Measurements from ENCODE around the gene SNX10. TPM values are rescaled to one million over a fixed set of nuclear protein-coding genes. Genes with fewer than 3 reads are reported as not detected.
A peak's percentile ranks its signal among the peaks of the same experiment; 100 is the strongest.

SNX10 gene
- total RNA-seq, 2 donors from 2014 or later: 13.2 to 19.3 TPM

DNA sequence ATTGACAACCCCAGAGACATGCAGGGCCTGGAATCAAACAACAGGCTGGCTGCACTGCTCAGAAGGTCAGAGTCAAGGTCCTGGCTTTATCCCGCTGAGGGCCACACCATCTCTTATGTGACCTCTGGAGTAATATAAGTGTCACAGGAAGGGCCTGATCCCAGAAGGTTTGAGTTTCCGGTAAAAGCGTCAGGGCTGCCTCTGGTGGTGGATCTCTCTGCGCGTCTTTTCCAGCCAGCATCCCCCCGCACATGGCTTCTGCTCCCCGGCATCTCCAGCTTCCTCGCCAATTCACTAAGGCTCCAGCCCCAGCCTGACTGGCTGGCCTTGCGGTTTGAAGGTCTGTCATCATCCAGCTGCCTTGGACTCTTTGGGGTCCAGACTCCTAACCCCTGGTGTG is 54.2 kb downstream of the SNX10 start:
- Histone ChIP-seq H3K4me1 (ENCODE audit: control insufficient read depth, insufficient read depth, low read length) (peaks cover 7% of the 10 kb centered on the region), H3K9me3 (ENCODE audit: control insufficient read depth, low read length) (no peaks in the 10 kb centered on the region), H3K4me3 (ENCODE audit: low read length) (no peak overlapping the region), H3K27ac (ENCODE audit: low read depth, low read length) (no peak overlapping the region), H3K27me3 (ENCODE audit: control insufficient read depth, insufficient read depth, low read length, poor library complexity, severe bottlenecking) (no peaks in the 10 kb centered on the region), H3K9ac (ENCODE audit: extremely low read depth, low read length, poor library complexity, severe bottlenecking) (no peak overlapping the region), H3K36me3 (ENCODE audit: control insufficient read depth, insufficient read depth, low read length) (no peaks in the 10 kb centered on the region)
- 90% methylated on average over 5 to 9 of the region's 9 CpGs for WGBS, 2 experiments (ENCODE audit: insufficient coverage in 1 of 2, insufficient read length in 1 of 2)
- H3K4me1 Mint-ChIP-seq: peaks cover 11% of the 10 kb centered on the region
- TF ChIP-seq, protein P1, sequence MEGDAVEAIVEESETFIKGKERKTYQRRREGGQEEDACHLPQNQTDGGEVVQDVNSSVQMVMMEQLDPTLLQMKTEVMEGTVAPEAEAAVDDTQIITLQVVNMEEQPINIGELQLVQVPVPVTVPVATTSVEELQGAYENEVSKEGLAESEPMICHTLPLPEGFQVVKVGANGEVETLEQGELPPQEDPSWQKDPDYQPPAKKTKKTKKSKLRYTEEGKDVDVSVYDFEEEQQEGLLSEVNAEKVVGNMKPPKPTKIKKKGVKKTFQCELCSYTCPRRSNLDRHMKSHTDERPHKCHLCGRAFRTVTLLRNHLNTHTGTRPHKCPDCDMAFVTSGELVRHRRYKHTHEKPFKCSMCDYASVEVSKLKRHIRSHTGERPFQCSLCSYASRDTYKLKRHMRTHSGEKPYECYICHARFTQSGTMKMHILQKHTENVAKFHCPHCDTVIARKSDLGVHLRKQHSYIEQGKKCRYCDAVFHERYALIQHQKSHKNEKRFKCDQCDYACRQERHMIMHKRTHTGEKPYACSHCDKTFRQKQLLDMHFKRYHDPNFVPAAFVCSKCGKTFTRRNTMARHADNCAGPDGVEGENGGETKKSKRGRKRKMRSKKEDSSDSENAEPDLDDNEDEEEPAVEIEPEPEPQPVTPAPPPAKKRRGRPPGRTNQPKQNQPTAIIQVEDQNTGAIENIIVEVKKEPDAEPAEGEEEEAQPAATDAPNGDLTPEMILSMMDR (conservative IDR thresholded peaks at IDR 0.05): peak; percentile 37
- peaks cover 1% of the 10 kb centered on the region for H3K9me3 Mint-ChIP-seq
- no peaks in the 10 kb centered on the region for H3K27me3 Mint-ChIP-seq (ENCODE audit: insufficient read depth)
- H3K27ac Mint-ChIP-seq: peak overlapping the region; percentile 37
- no peak overlapping the region for H3K4me3 Mint-ChIP-seq
- DNase-seq: peak; percentile 48
- H3K36me3 Mint-ChIP-seq (ENCODE audit: low read depth): no peaks in the 10 kb centered on the region

DNA sequence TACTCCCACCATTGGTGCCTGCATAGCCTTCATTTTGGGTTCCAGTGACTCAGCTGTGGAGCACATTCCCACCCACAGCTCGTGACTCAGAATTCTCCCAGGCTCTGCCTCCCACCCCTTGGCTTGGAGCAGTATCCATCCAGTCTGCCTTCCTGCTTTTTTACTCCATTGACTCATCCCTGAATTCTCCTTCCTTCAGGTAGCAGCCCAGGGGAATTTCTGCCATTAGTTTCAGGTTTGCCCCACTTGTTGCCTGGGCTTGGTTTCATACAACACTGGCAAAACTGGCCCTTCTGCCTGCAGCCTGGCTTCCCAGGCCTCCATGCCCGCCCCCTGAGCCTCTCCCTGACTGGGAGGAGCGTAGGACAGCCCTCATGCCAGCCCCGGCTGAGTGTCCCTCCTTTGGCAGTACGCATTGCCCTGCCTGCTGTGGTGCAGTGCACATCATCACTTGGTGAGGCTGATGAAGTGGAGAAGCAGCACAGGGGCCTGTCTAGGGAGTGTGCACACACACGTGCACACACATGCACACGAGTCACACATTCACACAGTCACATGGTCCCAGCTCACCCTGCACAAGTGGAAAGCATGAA is 55.0 kb downstream of the SNX10 start:
- no peak overlapping the region for H3K27ac Mint-ChIP-seq
- no peak overlapping the region for H3K4me3 Mint-ChIP-seq
- no peak for DNase-seq
- TF ChIP-seq, protein P1 (conservative IDR thresholded peaks at IDR 0.05): no peak
- WGBS, 2 experiments (ENCODE audit: insufficient coverage in 1 of 2, insufficient read length in 1 of 2): 89 to 100% methylated on average over 2 to 7 of the region's 7 CpGs
- no peaks in the 10 kb centered on the region for H3K36me3 Mint-ChIP-seq (ENCODE audit: low read depth)
- H3K4me1 ChIP-seq (ENCODE audit: control insufficient read depth, insufficient read depth, low read length): peaks cover 7% of the 10 kb centered on the region
- H3K4me1 Mint-ChIP-seq: peaks cover 11% of the 10 kb centered on the region
- H3K4me3 ChIP-seq (ENCODE audit: low read length): no peak overlapping the region
- no peak overlapping the region for H3K9ac ChIP-seq (ENCODE audit: extremely low read depth, low read length, poor library complexity, severe bottlenecking)
- H3K27ac ChIP-seq (ENCODE audit: low read depth, low read length): no peak overlapping the region
- H3K9me3 ChIP-seq (ENCODE audit: control insufficient read depth, low read length): no peaks in the 10 kb centered on the region
- H3K9me3 Mint-ChIP-seq: peaks cover 1% of the 10 kb centered on the region
- no peaks in the 10 kb centered on the region for H3K27me3 Mint-ChIP-seq (ENCODE audit: insufficient read depth)
- H3K27me3 ChIP-seq (ENCODE audit: control insufficient read depth, insufficient read depth, low read length, poor library complexity, severe bottlenecking): no peaks in the 10 kb centered on the region
- H3K36me3 ChIP-seq (ENCODE audit: control insufficient read depth, insufficient read depth, low read length): no peaks in the 10 kb centered on the region

DNA sequence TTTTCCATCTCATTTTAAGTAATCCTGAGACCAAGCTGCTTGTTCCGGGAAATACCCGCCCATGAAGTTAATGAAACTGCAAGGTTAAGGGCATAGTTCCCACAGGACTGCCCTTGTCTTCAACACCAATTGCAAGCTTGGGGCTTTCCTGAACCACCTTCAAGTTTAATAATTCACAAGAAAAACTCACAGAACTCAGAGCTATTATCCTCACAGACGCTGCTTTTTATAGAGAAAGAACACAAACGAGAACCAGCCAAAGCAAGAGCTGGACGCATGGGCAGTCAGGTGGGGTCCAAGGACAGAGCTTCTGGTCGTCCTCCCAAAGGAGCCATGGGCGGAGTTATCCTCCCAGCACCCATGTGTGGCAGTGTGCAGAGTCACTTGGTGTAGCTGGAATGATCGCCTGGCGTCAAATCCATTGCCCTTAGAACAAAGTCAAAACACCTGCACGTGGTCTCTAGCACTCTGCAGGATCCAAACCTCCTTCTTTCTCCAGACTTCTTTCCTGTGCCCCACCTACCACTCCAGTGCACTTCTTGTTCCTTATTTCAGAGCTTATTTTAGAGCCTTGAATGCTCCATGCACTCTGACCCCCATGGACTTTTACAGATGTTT is 56.7 kb downstream of the SNX10 start:
- DNase-seq: no peak
- Histone ChIP-seq H3K4me3 (ENCODE audit: low read length) (no peak overlapping the region), H3K27me3 (ENCODE audit: control insufficient read depth, insufficient read depth, low read length, poor library complexity, severe bottlenecking) (no peaks in the 10 kb centered on the region), H3K9me3 (ENCODE audit: control insufficient read depth, low read length) (no peaks in the 10 kb centered on the region), H3K36me3 (ENCODE audit: control insufficient read depth, insufficient read depth, low read length) (no peaks in the 10 kb centered on the region), H3K27ac (ENCODE audit: low read depth, low read length) (no peak overlapping the region), H3K4me1 (ENCODE audit: control insufficient read depth, insufficient read depth, low read length) (peaks cover 7% of the 10 kb centered on the region), H3K9ac (ENCODE audit: extremely low read depth, low read length, poor library complexity, severe bottlenecking) (no peak overlapping the region)
- Mint-ChIP-seq H3K27ac (no peak overlapping the region), H3K27me3 (ENCODE audit: insufficient read depth) (no peaks in the 10 kb centered on the region), H3K9me3 (peaks cover 1% of the 10 kb centered on the region), H3K4me3 (no peak overlapping the region), H3K4me1 (peaks cover 11% of the 10 kb centered on the region), H3K36me3 (ENCODE audit: low read depth) (no peaks in the 10 kb centered on the region)
- TF ChIP-seq, protein P1 (conservative IDR thresholded peaks at IDR 0.05): no peak
- 92 to 93% methylated on average over 9 to 10 of the region's 10 CpGs for WGBS, 2 experiments (ENCODE audit: insufficient coverage in 1 of 2, insufficient read length in 1 of 2)
